Measurements from ENCODE around the gene F7. TPM values are rescaled to one million over a fixed set of nuclear protein-coding genes. Genes with fewer than 3 reads are reported as not detected.
"Not testable (repeated sequence)": the region's sequence is repeated elsewhere in the genome, so short reads cannot be mapped to it uniquely, and the experiment has no call there.

The F7 gene
- total RNA-seq, 1 donor from 2014 or later = not detected

DNA sequence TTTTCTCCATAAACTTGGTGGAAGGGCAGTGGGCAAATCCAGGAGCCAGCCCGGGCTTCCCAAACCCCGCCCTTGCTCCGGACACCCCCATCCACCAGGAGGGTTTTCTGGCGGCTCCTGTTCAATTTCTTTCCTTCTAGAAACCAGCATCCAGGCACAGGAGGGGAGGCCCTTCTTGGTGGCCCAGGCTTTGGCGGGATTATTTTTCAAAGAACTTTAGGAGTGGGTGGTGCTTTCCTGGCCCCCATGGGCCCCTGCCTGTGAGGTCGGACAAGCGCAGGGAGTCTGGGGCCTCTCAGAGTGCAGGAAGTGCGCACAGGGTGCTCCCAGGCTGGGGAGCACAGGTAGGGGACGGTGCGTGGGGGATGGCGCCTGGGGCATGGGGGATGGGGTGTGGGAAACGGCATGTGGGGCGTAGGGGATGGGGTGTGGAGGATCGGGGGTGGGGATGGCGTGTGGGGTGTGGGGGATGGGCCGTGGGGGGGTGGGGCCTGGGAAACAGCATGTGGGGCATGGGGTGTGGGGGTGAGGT, 396 bp downstream of the F7 start:
- Mint-ChIP-seq H3K9me3 (ENCODE audit: unreplicated experiment) (no peaks in the 10 kb centered on the region), H3K36me3 (ENCODE audit: unreplicated experiment) (no peaks in the 10 kb centered on the region), H3K4me3 (ENCODE audit: unreplicated experiment) (no peak overlapping the region), H3K27me3 (ENCODE audit: unreplicated experiment) (no peaks in the 10 kb centered on the region), H3K4me1 (ENCODE audit: unreplicated experiment) (no peaks in the 10 kb centered on the region), H3K27ac (ENCODE audit: unreplicated experiment) (no peak overlapping the region)
- TF ChIP-seq, protein P1, sequence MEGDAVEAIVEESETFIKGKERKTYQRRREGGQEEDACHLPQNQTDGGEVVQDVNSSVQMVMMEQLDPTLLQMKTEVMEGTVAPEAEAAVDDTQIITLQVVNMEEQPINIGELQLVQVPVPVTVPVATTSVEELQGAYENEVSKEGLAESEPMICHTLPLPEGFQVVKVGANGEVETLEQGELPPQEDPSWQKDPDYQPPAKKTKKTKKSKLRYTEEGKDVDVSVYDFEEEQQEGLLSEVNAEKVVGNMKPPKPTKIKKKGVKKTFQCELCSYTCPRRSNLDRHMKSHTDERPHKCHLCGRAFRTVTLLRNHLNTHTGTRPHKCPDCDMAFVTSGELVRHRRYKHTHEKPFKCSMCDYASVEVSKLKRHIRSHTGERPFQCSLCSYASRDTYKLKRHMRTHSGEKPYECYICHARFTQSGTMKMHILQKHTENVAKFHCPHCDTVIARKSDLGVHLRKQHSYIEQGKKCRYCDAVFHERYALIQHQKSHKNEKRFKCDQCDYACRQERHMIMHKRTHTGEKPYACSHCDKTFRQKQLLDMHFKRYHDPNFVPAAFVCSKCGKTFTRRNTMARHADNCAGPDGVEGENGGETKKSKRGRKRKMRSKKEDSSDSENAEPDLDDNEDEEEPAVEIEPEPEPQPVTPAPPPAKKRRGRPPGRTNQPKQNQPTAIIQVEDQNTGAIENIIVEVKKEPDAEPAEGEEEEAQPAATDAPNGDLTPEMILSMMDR (IDR thresholded peaks at IDR 0.05) = no peak
- DNase-seq (ENCODE audit: extremely low spot score, unreplicated experiment) = no peak

DNA sequence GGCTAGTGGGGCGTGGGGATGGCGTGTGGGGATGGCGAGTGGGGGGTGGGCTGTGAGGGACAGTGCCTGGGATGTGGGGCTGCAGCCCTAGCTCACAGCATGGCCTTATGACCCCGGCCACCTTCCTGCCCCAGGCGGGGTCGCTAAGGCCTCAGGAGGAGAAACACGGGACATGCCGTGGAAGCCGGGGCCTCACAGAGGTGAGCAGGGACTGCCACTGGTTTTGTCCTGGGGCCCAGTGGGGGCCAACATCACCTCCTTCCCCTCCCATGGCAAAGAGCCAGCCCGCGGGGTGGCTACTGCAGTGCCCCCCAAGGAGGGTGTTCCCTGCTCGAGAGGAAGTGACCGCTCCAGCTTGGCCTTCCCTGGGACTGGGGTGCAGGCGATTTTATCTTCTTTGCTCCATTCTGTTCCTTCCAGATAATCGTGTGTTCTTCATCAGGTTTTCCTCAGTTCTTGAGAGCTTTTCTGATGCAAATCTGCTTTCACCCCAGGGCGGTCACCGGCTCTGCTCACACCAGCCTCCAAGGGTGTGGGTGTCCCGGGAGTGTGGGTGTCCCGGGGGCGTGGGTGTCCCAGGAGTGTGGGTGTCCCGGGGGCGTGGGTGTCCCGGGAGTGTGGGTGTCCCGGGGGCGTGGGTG, 1.2 kb downstream of the F7 start:
- Mint-ChIP-seq H3K27me3 (ENCODE audit: unreplicated experiment) (no peaks in the 10 kb centered on the region), H3K9me3 (ENCODE audit: unreplicated experiment) (no peaks in the 10 kb centered on the region), H3K36me3 (ENCODE audit: unreplicated experiment) (no peaks in the 10 kb centered on the region), H3K4me3 (ENCODE audit: unreplicated experiment) (no peak overlapping the region), H3K27ac (ENCODE audit: unreplicated experiment) (no peak overlapping the region), H3K4me1 (ENCODE audit: unreplicated experiment) (no peaks in the 10 kb centered on the region)
- TF ChIP-seq, protein P1 (IDR thresholded peaks at IDR 0.05) = no peak
- DNase-seq (ENCODE audit: extremely low spot score, unreplicated experiment) = no peak

DNA sequence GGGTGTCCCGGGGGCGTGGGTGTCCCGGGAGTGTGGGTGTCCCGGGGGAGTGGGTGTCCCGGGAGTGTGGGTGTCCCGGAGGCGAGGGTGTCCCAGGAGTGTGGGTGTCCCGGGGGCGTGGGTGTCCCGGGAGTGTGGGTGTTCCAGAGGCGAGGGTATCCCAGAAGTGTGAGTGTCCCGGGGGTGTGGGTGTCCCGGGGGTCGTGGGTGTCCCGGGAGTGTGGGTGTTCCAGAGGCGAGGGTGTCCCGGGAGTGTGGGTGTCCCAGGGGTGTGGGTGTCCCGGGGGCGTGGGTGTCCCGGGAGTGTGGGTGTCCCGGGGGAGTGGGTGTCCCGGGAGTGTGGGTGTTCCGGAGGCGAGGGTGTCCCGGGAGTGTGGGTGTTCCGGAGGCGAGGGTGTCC, 2.9 kb downstream of the F7 start:
- H3K36me3 Mint-ChIP-seq (ENCODE audit: unreplicated experiment); H3K27ac Mint-ChIP-seq (ENCODE audit: unreplicated experiment); H3K27me3 Mint-ChIP-seq (ENCODE audit: unreplicated experiment); H3K4me1 Mint-ChIP-seq (ENCODE audit: unreplicated experiment); DNase-seq (ENCODE audit: extremely low spot score, unreplicated experiment); H3K4me3 Mint-ChIP-seq (ENCODE audit: unreplicated experiment); H3K9me3 Mint-ChIP-seq (ENCODE audit: unreplicated experiment): not testable (repeated sequence)

DNA sequence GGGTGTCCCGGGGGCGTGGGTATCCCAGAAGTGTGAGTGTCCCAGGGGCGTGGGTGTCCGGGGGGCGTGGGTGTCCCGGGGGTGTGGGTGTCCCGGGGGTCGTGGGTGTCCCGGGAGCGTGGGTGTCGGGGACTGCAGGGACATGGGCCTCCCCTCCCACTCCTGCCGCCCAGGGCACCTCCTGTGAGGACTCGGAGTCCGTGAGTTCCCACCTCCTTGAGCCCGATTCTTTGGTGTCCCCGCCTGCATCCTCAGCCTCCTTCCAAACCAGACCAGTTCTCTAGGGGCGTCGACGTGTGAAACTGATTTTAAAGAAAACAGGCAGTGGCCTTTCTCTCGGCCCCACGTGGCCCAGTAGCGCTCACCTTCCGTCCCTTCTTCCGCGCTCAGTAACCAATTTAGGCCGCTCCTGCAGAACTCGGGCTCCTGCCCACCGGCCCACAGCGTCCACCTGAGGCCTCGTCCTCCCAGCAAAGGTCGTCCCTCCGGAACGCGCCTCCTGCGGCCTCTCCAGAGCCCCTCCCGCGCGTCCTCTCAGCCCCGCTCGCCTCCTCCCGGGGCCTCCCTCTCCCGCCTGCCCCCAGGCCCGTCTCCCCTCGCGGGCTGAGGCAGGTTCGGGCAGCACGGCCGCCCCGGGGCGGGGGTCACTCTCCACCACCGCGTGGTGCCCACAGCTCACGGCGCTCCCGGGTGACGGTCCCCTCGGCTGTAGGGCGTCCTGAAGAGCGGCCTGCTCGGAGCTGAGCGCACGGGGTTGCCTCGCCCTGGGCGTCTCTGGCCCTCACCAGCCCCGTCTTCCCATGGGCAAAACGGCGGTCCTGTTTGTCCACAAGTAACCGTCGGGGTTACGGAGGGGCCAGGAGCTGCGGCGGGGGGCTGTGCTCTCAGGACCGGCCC, 3.8 kb downstream of the F7 start:
- DNase-seq (ENCODE audit: extremely low spot score, unreplicated experiment) = no peak

DNA sequence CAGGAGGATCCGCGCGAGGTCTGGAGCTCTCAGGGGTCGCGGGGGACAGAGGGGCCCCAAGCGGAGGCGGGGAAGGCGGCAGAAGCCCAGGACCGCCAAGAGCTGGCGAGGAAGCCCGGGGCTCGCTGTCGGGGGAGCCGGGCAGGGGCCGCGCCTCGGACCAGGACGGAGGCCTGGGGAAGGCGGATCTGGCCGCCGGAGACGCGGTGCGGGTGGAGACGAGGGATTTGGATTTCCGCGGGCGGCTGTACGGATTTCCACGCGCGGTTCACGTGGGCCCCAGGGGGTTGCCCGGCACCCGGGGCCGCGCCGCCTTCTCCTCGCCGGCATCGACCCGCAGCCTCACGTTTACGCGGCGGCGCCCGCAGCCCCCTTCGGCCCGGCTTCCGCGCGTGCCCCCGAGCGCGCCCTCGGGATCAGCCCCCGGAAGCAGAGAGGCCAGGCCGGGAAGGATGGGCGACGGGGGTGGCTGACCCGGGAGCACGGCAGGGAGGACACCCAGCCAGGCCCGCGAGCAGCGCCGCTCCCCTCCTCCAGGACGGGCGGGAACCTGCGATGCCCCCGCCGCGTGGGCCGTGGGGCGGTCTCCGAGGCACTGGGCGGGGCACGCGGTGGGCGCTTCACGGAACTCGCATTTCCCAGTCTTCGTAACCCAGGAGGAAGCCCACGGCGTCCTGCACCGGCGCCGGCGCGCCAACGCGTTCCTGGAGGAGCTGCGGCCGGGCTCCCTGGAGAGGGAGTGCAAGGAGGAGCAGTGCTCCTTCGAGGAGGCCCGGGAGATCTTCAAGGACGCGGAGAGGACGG, 4.7 kb downstream of the F7 start:
- DNase-seq (ENCODE audit: extremely low spot score, unreplicated experiment) = no peak
- Mint-ChIP-seq H3K9me3 (ENCODE audit: unreplicated experiment) (no peaks in the 10 kb centered on the region), H3K27me3 (ENCODE audit: unreplicated experiment) (no peaks in the 10 kb centered on the region), H3K4me3 (ENCODE audit: unreplicated experiment) (no peak overlapping the region), H3K36me3 (ENCODE audit: unreplicated experiment) (no peaks in the 10 kb centered on the region), H3K4me1 (ENCODE audit: unreplicated experiment) (no peaks in the 10 kb centered on the region), H3K27ac (ENCODE audit: unreplicated experiment) (no peak overlapping the region)
- TF ChIP-seq, protein P1 (IDR thresholded peaks at IDR 0.05) = no peak

More for the DNA sequence above, 3.8 kb downstream of the F7 start:
- no peak overlapping the region for H3K27ac Mint-ChIP-seq (ENCODE audit: unreplicated experiment)
- no peaks in the 10 kb centered on the region for H3K9me3 Mint-ChIP-seq (ENCODE audit: unreplicated experiment)
- H3K4me3 Mint-ChIP-seq (ENCODE audit: unreplicated experiment) = no peak overlapping the region
- H3K4me1 Mint-ChIP-seq (ENCODE audit: unreplicated experiment) = no peaks in the 10 kb centered on the region
- no peaks in the 10 kb centered on the region for H3K27me3 Mint-ChIP-seq (ENCODE audit: unreplicated experiment)
- H3K36me3 Mint-ChIP-seq (ENCODE audit: unreplicated experiment) = no peaks in the 10 kb centered on the region
- TF ChIP-seq, protein P1 (IDR thresholded peaks at IDR 0.05) = no peak

Data from osteocyte (in vitro differentiated cells).